ENCODE measurements around the gene EIF2AK3.

DNA sequence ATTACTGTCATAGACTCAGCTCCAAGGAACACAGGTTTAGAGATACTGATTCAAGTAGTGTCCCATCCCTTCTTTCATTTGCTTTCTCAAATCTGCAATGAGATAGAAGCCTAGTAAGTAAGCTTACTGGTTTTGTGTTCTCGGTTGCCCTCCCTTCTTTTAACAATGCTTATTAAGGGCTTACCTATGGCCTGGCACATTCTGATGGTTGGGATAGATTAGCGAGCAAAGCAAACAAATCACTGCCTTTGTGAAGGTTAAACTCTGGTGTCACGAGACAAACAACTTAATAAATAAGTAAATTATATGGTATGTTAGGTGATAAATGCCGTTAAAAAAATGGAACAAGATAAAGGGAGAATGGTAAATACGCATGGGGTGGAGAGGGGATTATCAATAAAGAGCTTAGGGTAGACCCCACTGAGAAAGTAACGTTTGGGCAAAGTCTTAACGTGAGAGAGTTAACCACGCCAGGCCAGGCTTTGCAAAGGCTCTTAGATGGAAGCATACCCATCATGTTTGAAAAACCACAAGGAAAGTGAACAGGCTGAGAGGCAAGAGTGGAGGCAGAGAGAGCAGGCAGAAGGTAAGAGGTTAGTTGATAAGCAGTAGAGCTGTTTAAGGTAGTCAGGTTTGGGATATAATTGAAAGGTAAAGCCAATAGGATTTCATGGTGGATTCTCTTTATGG is 31.0 kb downstream of the EIF2AK3 start:
- TF ChIP-seq EZH2 (IDR thresholded peaks at IDR 0.05; ENCODE audit: low read length): no peak
- TF ChIP-seq, protein P1, sequence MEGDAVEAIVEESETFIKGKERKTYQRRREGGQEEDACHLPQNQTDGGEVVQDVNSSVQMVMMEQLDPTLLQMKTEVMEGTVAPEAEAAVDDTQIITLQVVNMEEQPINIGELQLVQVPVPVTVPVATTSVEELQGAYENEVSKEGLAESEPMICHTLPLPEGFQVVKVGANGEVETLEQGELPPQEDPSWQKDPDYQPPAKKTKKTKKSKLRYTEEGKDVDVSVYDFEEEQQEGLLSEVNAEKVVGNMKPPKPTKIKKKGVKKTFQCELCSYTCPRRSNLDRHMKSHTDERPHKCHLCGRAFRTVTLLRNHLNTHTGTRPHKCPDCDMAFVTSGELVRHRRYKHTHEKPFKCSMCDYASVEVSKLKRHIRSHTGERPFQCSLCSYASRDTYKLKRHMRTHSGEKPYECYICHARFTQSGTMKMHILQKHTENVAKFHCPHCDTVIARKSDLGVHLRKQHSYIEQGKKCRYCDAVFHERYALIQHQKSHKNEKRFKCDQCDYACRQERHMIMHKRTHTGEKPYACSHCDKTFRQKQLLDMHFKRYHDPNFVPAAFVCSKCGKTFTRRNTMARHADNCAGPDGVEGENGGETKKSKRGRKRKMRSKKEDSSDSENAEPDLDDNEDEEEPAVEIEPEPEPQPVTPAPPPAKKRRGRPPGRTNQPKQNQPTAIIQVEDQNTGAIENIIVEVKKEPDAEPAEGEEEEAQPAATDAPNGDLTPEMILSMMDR (optimal IDR thresholded peaks at IDR 0.05 in 1 of 3, IDR thresholded peaks at IDR 0.05 in 1 of 3, conservative IDR thresholded peaks at IDR 0.05 in 1 of 3; ENCODE audit: extremely low read depth in 1 of 3, insufficient read depth in 2 of 3, low read length in 3 of 3): no peak
